Measurements from ENCODE around the gene PRKCH. TPM values are rescaled to one million over a fixed set of nuclear protein-coding genes. Genes with fewer than 3 reads are reported as not detected.

PRKCH gene
- total RNA-seq, 2 donors from 2014 or later, result 18.2 to 82.4 TPM

DNA sequence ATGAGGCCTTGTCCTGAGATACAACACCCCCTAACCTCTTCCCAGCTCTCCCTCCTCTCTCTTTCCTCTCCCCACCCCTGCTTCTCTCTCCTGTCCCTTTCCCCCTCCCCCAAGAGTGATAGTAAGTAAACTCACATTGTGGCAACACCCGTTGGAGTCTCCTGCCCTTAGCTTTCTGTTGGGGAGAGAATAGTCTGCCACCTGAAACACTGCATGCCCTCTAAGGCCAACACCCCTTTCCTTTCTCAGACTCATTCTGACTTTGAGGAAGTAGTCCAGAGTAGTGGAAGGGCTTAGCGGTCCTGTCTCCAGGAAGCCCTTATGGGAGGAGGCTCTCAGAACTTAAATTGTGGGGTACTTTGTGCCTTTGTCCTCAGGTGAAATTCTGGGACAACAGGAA lies 95.2 kb downstream of the PRKCH start:
- Histone ChIP-seq H3K36me3 (replicated peaks in 1 of 2; ENCODE audit: insufficient read depth in 1 of 2, low read depth in 2 of 2) (no peaks in the 10 kb centered on the region), H3K4me3 (no peak overlapping the region), H3K9me3 (no peaks in the 10 kb centered on the region), H3K27me3 (no peaks in the 10 kb centered on the region), H3K4me1 (no peaks in the 10 kb centered on the region), H3K27ac (no peak overlapping the region)
- no peak for TF ChIP-seq POLR2A (IDR thresholded peaks at IDR 0.05)
- TF ChIP-seq, protein P1, sequence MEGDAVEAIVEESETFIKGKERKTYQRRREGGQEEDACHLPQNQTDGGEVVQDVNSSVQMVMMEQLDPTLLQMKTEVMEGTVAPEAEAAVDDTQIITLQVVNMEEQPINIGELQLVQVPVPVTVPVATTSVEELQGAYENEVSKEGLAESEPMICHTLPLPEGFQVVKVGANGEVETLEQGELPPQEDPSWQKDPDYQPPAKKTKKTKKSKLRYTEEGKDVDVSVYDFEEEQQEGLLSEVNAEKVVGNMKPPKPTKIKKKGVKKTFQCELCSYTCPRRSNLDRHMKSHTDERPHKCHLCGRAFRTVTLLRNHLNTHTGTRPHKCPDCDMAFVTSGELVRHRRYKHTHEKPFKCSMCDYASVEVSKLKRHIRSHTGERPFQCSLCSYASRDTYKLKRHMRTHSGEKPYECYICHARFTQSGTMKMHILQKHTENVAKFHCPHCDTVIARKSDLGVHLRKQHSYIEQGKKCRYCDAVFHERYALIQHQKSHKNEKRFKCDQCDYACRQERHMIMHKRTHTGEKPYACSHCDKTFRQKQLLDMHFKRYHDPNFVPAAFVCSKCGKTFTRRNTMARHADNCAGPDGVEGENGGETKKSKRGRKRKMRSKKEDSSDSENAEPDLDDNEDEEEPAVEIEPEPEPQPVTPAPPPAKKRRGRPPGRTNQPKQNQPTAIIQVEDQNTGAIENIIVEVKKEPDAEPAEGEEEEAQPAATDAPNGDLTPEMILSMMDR (IDR thresholded peaks at IDR 0.05), result no peak
- no peak for DNase-seq
- intact Hi-C loops (cut with DNase I), result no loop called here
- no peak for ATAC-seq
- 67 to 84% methylated on average over 2 of the region's 2 CpGs for WGBS, 2 donors

DNA sequence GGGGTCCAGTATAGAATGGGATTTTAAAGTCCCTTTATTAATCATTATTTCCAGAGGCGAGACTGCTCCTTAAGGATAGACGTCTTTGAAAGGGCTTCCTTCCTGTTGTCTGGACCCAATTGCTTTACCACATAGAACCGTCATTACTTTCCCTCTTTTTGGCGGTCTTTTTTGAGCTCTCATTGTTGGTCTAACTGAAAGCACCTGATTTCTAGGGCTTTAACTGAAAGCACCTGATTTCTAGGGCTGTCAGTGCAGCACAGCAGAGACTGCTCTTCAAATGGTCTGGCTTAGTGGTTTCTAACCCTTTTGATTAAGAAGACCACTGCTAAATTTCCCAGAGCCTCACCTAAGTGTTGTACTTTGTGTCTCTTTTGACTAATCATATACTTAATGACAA lies 95.8 kb downstream of the PRKCH start:
- H3K4me1 ChIP-seq, result no peaks in the 10 kb centered on the region
- no peak for TF ChIP-seq POLR2A (IDR thresholded peaks at IDR 0.05)
- TF ChIP-seq, protein P1 (IDR thresholded peaks at IDR 0.05), result no peak

DNA sequence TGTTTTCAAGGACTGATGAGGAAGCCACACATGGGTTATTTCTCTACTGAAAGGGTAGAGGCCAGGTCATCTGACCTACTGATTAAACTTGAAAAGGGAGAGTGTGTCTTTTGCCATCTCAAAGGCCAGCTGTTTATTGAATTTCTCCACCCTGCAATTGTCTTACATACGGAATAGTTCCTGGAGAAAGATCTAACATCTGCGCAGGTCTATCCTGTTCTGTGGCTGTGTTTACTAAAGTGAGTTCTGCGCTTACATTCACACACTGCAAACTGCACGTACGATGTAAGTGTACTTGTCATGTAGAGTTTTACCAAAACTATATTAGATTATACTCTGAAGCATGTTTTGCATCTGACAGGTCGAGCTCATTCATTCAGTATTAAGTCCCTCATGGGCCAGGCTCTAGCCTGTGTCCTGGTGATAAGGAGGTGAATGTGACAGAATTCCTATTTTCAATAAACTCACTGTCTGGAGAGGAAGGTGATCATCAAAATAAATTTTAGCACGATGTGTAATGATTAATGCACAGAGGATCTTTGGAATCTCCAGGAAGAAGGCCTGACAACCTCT lies 96.6 kb downstream of the PRKCH start:
- Histone ChIP-seq H3K4me3 (no peak overlapping the region), H3K36me3 (replicated peaks in 1 of 2; ENCODE audit: insufficient read depth in 1 of 2, low read depth in 2 of 2) (no peaks in the 10 kb centered on the region), H3K27me3 (no peaks in the 10 kb centered on the region), H3K27ac (no peak overlapping the region), H3K9me3 (no peaks in the 10 kb centered on the region), H3K4me1 (no peaks in the 10 kb centered on the region)
- 80 to 81% methylated on average over 7 of the region's 7 CpGs for WGBS, 2 donors
- DNase-seq, result no peak
- TF ChIP-seq POLR2A (IDR thresholded peaks at IDR 0.05), result no peak
- TF ChIP-seq, protein P1 (IDR thresholded peaks at IDR 0.05), result no peak
- intact Hi-C loops (cut with DNase I), result no loop called here
- ATAC-seq, result no peak

More for the DNA sequence above, 95.8 kb downstream of the PRKCH start:
- Histone ChIP-seq H3K9me3 (no peaks in the 10 kb centered on the region), H3K27ac (no peak overlapping the region), H3K4me3 (no peak overlapping the region), H3K27me3 (no peaks in the 10 kb centered on the region), H3K36me3 (replicated peaks in 1 of 2; ENCODE audit: insufficient read depth in 1 of 2, low read depth in 2 of 2) (no peaks in the 10 kb centered on the region)
- intact Hi-C loops (cut with DNase I), result no loop called here
- DNase-seq (no peak), ATAC-seq (no peak)
- whole genome bisulfite sequencing, 2 donors, result 68 to 84% methylated on average over 4 of the region's 4 CpGs

DNA sequence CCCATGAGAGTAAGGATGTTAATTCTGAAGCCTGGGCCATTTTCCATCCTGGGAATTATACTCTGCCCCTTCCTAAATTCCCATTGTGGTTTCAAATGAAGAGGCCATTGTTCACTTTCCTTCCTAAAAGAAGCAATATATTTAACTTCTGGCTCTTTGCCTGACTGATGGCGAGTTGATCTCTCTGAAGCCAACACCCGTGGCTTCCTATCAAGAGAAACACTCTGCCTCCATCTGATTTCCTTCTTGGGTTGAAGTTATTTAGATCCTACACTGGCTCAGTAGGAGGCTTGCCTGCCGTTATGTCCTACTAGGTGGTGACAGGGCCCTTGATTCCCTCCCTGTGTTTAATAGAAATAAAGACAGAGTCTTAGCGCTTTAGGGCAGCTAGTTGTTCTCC lies 97.4 kb downstream of the PRKCH start:
- ATAC-seq (no peak), DNase-seq (no peak)
- TF ChIP-seq POLR2A (IDR thresholded peaks at IDR 0.05), result no peak
- TF ChIP-seq, protein P1 (IDR thresholded peaks at IDR 0.05), result no peak
- Histone ChIP-seq H3K4me3 (no peak overlapping the region), H3K27ac (no peak overlapping the region), H3K36me3 (replicated peaks in 1 of 2; ENCODE audit: insufficient read depth in 1 of 2, low read depth in 2 of 2) (no peaks in the 10 kb centered on the region), H3K4me1 (no peaks in the 10 kb centered on the region), H3K9me3 (no peaks in the 10 kb centered on the region), H3K27me3 (no peaks in the 10 kb centered on the region)
- WGBS, 2 donors, result 57 to 60% methylated on average over 4 of the region's 4 CpGs
- intact Hi-C loops (cut with DNase I), result no loop called here

DNA sequence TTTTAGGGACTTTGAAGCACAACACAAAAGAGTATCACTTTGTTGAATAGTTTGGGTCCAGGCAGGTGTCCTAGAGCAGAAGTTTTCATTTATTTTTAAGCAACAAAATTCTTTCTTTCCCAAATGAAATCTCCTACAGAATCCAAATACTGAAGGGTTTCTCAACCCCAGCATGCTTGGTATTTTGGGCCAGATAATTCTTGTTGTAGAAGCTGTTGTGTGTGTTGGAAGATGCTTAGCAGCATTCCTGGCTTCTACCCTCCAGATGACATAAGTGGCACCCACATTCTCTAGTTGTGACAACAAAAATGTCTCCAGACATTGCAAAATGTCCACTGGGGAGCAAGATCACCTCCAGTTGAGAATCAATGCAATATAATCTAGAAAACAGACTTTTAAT lies 97.8 kb downstream of the PRKCH start:
- intact Hi-C loops (cut with DNase I), result no loop called here
- Histone ChIP-seq H3K4me3 (no peak overlapping the region), H3K36me3 (replicated peaks in 1 of 2; ENCODE audit: insufficient read depth in 1 of 2, low read depth in 2 of 2) (no peaks in the 10 kb centered on the region), H3K9me3 (no peaks in the 10 kb centered on the region), H3K27ac (no peak overlapping the region), H3K27me3 (no peaks in the 10 kb centered on the region), H3K4me1 (no peaks in the 10 kb centered on the region)
- DNase-seq, result no peak
- ATAC-seq, result no peak
- TF ChIP-seq, protein P1 (IDR thresholded peaks at IDR 0.05), result no peak
- TF ChIP-seq POLR2A (IDR thresholded peaks at IDR 0.05), result no peak

Data from body of pancreas (tissue), 4 donors.